GM23338 (cell line): ENCODE data around the gene CPTP. TPM values are rescaled to one million over a fixed set of nuclear protein-coding genes. Genes with fewer than 3 reads are reported as not detected.

ENCODE experiments used
- ATAC-seq: fragments of 200-7000 bp; cut with Tn5 transposase; 3 replicates; pipeline ENCODE4 v1.9.1; 2020
- DNase-seq: peaks from one replicate; pipeline ENCODE4 v3.0.0-alpha.2; 2015; ENCODE audit warnings: low spot score
- H2AFZ ChIP-seq: fragments of 200-600 bp; sonication (generic); 2 replicates; pipeline ENCODE4 v1.8.0; 2016; ENCODE audit warnings: antibody characterized with exemption, mild to moderate bottlenecking, moderate library complexity
- H3F3A ChIP-seq: fragments of 200-600 bp; sonication (generic); replicated peaks from 2 replicates; pipeline ENCODE4 v1.8.0; 2017; ENCODE audit warnings: antibody characterized with exemption, mixed run types, low read depth
- H3K27ac ChIP-seq: fragments of 200-600 bp; sonication (generic); 2 replicates; pipeline ENCODE4 v1.6.1; 2016; ENCODE audit warnings: low read depth
- H3K27me3 ChIP-seq: fragments of 200-600 bp; sonication (generic); 2 replicates; pipeline ENCODE4 v1.8.0; 2016; ENCODE audit warnings: mild to moderate bottlenecking, mixed run types, moderate library complexity; ENCODE audit not compliant: insufficient read depth
- H3K36me3 ChIP-seq: fragments of 200-600 bp; sonication (generic); 2 replicates; pipeline ENCODE4 v1.8.0; 2016; ENCODE audit warnings: mild to moderate bottlenecking; ENCODE audit not compliant: insufficient read depth
- H3K4me1 ChIP-seq: fragments of 200-600 bp; sonication (generic); 2 replicates; pipeline ENCODE4 v1.8.0; 2016; ENCODE audit warnings: mild to moderate bottlenecking, moderate library complexity; ENCODE audit not compliant: insufficient read depth
- H3K4me2 ChIP-seq: fragments of 200-600 bp; sonication (generic); 2 replicates; pipeline ENCODE4 v1.7.1; 2017; ENCODE audit warnings: mixed run types
- H3K4me3 ChIP-seq: fragments of 200-600 bp; sonication (generic); 2 replicates; pipeline ENCODE4 v1.6.1; 2016; ENCODE audit warnings: mixed run types
- H3K79me2 ChIP-seq: fragments of 200-600 bp; sonication (generic); replicated peaks from 2 replicates; pipeline ENCODE4 v1.8.0; 2017; ENCODE audit warnings: mild to moderate bottlenecking; ENCODE audit not compliant: insufficient read depth
- H3K9me2 ChIP-seq: fragments of 200-600 bp; sonication (generic); 2 replicates; pipeline ENCODE4 v1.8.0; 2017; ENCODE audit not compliant: insufficient read depth
- H4K20me1 ChIP-seq: fragments of 200-600 bp; sonication (generic); replicated peaks from 2 replicates; pipeline ENCODE4 v1.8.0; 2017; ENCODE audit warnings: mild to moderate bottlenecking; ENCODE audit not compliant: insufficient read depth
- H3K27ac Mint-ChIP-seq: 2 replicates; pipeline ENCODE4 v1.8.0; 2020; ENCODE audit warnings: inconsistent platforms, mild to moderate bottlenecking, moderate library complexity, mixed read lengths
- H3K27me3 Mint-ChIP-seq: 3 replicates; pipeline ENCODE4 v1.8.0; 2022; ENCODE audit warnings: low read depth, mild to moderate bottlenecking, moderate library complexity, mixed read lengths, inconsistent platforms; ENCODE audit not compliant: insufficient read depth, poor library complexity
- H3K36me3 Mint-ChIP-seq: 3 replicates; pipeline ENCODE4 v1.8.0; 2021; ENCODE audit warnings: low read depth, mild to moderate bottlenecking, inconsistent platforms, moderate library complexity, mixed read lengths
- H3K4me1 Mint-ChIP-seq: 3 replicates; pipeline ENCODE4 v1.8.0; 2020; ENCODE audit warnings: mild to moderate bottlenecking, inconsistent platforms, mixed read lengths
- H3K4me3 Mint-ChIP-seq: 3 replicates; pipeline ENCODE4 v1.8.0; 2021; ENCODE audit warnings: moderate library complexity, mild to moderate bottlenecking, inconsistent platforms, mixed read lengths
- H3K9me3 Mint-ChIP-seq: 3 replicates; pipeline ENCODE4 v1.8.0; 2020; ENCODE audit warnings: moderate library complexity, mild to moderate bottlenecking, inconsistent platforms, mixed read lengths
- CREB1 ChIP-seq: fragments of 250-450 bp; sonication (Bioruptor Pico); IDR thresholded peaks from 2 replicates; pipeline ENCODE4 v1.5.0; 2020; ENCODE audit warnings: low read depth, mild to moderate bottlenecking, moderate library complexity
- CTCF ChIP-seq, 2 experiments: fragments of 200-600 bp in 1 of 2; sonication (generic) in 1 of 2; conservative IDR thresholded peaks; 2 replicates each; pipeline versions ENCODE4 v1.5.1 to v1.6.1; 2016 to 2017; ENCODE audit warnings: antibody characterized with exemption in 2 of 2, low read depth in 2 of 2, mild to moderate bottlenecking in 2 of 2, moderate library complexity in 1 of 2
- ETS1 ChIP-seq: IDR thresholded peaks from 2 replicates; pipeline ENCODE4 v1.6.1; 2016; ENCODE audit warnings: antibody characterized with exemption
- EZH2 ChIP-seq: fragments of 200-600 bp; sonication (generic); IDR thresholded peaks from one replicate; pipeline ENCODE4 v1.8.0; 2017; ENCODE audit warnings: antibody characterized with exemption, mild to moderate bottlenecking, low read depth; ENCODE audit not compliant: unreplicated experiment
- EZH2phosphoT487 ChIP-seq: fragments of 200-600 bp; sonication (generic); IDR thresholded peaks from one replicate; pipeline ENCODE4 v1.8.1; 2018; ENCODE audit warnings: antibody characterized with exemption; ENCODE audit not compliant: unreplicated experiment
- JUNB ChIP-seq: IDR thresholded peaks from one replicate; pipeline ENCODE4 v1.6.1; 2016; ENCODE audit warnings: antibody characterized with exemption; ENCODE audit not compliant: unreplicated experiment
- NANOG ChIP-seq: IDR thresholded peaks from 2 replicates; pipeline ENCODE4 v1.6.1; 2016; ENCODE audit warnings: antibody characterized with exemption, borderline replicate concordance
- POLR2AphosphoS5 ChIP-seq: IDR thresholded peaks from 2 replicates; pipeline ENCODE4 v1.6.1; 2016; ENCODE audit warnings: antibody characterized with exemption, low read depth
- REST ChIP-seq: IDR thresholded peaks from one replicate; pipeline ENCODE4 v1.6.1; 2018; ENCODE audit warnings: antibody characterized with exemption; ENCODE audit not compliant: unreplicated experiment
- STAT1 ChIP-seq: IDR thresholded peaks from one replicate; pipeline ENCODE4 v1.6.1; 2016; ENCODE audit warnings: antibody characterized with exemption; ENCODE audit not compliant: unreplicated experiment
- ZNF114 ChIP-seq: fragments of 250-450 bp; sonication (Bioruptor Pico); IDR thresholded peaks from 2 replicates; pipeline ENCODE4 v1.5.0; 2020; ENCODE audit warnings: mild to moderate bottlenecking, moderate library complexity
- ZNF331 ChIP-seq: fragments of 250-450 bp; sonication (Bioruptor Pico); IDR thresholded peaks from 2 replicates; pipeline ENCODE4 v1.5.0; 2020; ENCODE audit warnings: low read depth, mild to moderate bottlenecking, moderate library complexity
- polyA plus RNA-seq: library from polyadenylated mRNA; unstranded; fragments of >200 nt; fragmentation: Nextera tagmentation; extraction: Ambion mirVana; gene quantifications from 2 replicates; pipeline ENCODE4 v1.2.1, GENCODE V29; 2016
- total RNA-seq: library from RNA; depleted of rRNA; stranded (reverse); fragments of >200 nt; shearing (Covaris generic); gene quantifications from 2 replicates; pipeline ENCODE4 v1.2.3, GENCODE V29; 2014

CPTP gene
- total and polyA plus RNA-seq, 2 experiments from 2014 or later: 8.1 to 13.5 TPM

- TF ChIP-seq REST (no peak), STAT1 (no peak), CTCF (conservative IDR thresholded peaks at IDR 0.05; ENCODE audit: low read depth in 2 of 2) (no peak), EZH2 (no peak), ZNF114 (CRISPR knock-in tag) (no peak), POLR2AphosphoS5 (no peak), ZNF331 (no peak), JUNB (no peak)
Measured at GRCh38 chr1:1279028-1279427, 45.6 kb upstream of the CPTP start (continued).

- H4K20me1 ChIP-seq: no peaks in the 10 kb centered on the region
- no peaks in the 10 kb centered on the region for H3K4me1 ChIP-seq
- H3K79me2 ChIP-seq: no peaks in the 10 kb centered on the region
- Mint-ChIP-seq H3K27ac (no peak overlapping the region), H3K4me1 (no peaks in the 10 kb centered on the region; the same call in 2 of the 3 replicates), H3K27me3 (peaks cover 11% of the 10 kb centered on the region), H3K9me3 (peaks cover 3% of the 10 kb centered on the region; the same call in 1 of the 3 replicates), H3K36me3 (no peaks in the 10 kb centered on the region), H3K4me3 (no peak overlapping the region)
- no peak for ATAC-seq
- H3K9me2 ChIP-seq: no peaks in the 10 kb centered on the region
- no peak overlapping the region for H3K4me2 ChIP-seq
- no peak for DNase-seq
- H3K36me3 ChIP-seq: no peaks in the 10 kb centered on the region
- no peak overlapping the region for H2AFZ ChIP-seq
- no peak overlapping the region for H3K27ac ChIP-seq
- H3K27me3 ChIP-seq: no peaks in the 10 kb centered on the region
- no peak overlapping the region for H3K4me3 ChIP-seq
- H3F3A ChIP-seq: no peaks in the 10 kb centered on the region
- TF ChIP-seq STAT1 (no peak), ETS1 (no peak), ZNF331 (no peak), EZH2phosphoT487 (no peak), CREB1 (CRISPR knock-in tag) (no peak), CTCF (conservative IDR thresholded peaks at IDR 0.05; ENCODE audit: low read depth in 2 of 2) (no peak), NANOG (no peak), EZH2 (no peak), POLR2AphosphoS5 (no peak), REST (no peak), JUNB (no peak)
Measured at GRCh38 chr1:1280782-1281481, 43.7 kb upstream of the CPTP start.
